HepG2 (cell line): ENCODE data around the gene TECPR1. TPM values are rescaled to one million over a fixed set of nuclear protein-coding genes. Genes with fewer than 3 reads are reported as not detected.

Experiments
- ARNT2 ChIP-seq: sonication (generic); formaldehyde crosslinking; IDR thresholded peaks from 2 replicates; pipeline ENCODE4 v1.8.0; 2022; ENCODE audit warnings: mild to moderate bottlenecking, low read depth, missing genetic modification reagents, moderate library complexity
- CCAR2 ChIP-seq: fragments of 200-400 bp; formaldehyde crosslinking; optimal IDR thresholded peaks from 2 replicates; pipeline ENCODE3; 2018; ENCODE audit warnings: low read depth, mild to moderate bottlenecking, low read length, moderate library complexity
- CHD2 ChIP-seq: IDR thresholded peaks from 2 replicates; pipeline ENCODE4 v1.6.1; 2011; ENCODE audit warnings: low read depth, low read length, improper control_type of control experiment
- DMTF1 ChIP-seq: sonication (generic); formaldehyde crosslinking; IDR thresholded peaks from 2 replicates; pipeline ENCODE4 v1.4.0; 2020; ENCODE audit warnings: mild to moderate bottlenecking, missing genetic modification reagents
- FOXO1 ChIP-seq: sonication (generic); formaldehyde crosslinking; IDR thresholded peaks from 2 replicates; pipeline ENCODE4 v1.4.0; 2020; ENCODE audit warnings: missing genetic modification reagents
- HBP1 ChIP-seq: IDR thresholded peaks from 2 replicates; pipeline ENCODE4 v1.6.1; 2016; ENCODE audit warnings: low read depth, control low read depth
- MIER3 ChIP-seq: IDR thresholded peaks from 2 replicates; pipeline ENCODE4 v1.6.1; 2016; ENCODE audit warnings: missing compliant biosample characterization, borderline replicate concordance
- MTF2 ChIP-seq: sonication (generic); formaldehyde crosslinking; IDR thresholded peaks from 2 replicates; pipeline ENCODE4 v1.5.0; 2020; ENCODE audit warnings: missing genetic modification reagents, borderline replicate concordance
- NONO ChIP-seq, 2 experiments: fragments of 450-650 bp in 1 of 2; sonication (generic) in 1 of 2; formaldehyde crosslinking in 1 of 2; IDR thresholded peaks in 1 of 2; conservative IDR thresholded peaks in 1 of 2; 2 replicates each; pipeline versions ENCODE4 v1.6.1 to v1.8.0; 2017 to 2022; ENCODE audit warnings: mild to moderate bottlenecking in 1 of 2, missing genetic modification reagents in 1 of 2, moderate library complexity in 1 of 2
- POLR2AphosphoS5 ChIP-seq: IDR thresholded peaks from 2 replicates; pipeline ENCODE4 v1.6.1; 2012; ENCODE audit warnings: low read depth, low read length
- SOX6 ChIP-seq, 2 experiments: fragments of 450-650 bp in 1 of 2; sonication (generic) in 1 of 2; formaldehyde crosslinking in 1 of 2; IDR thresholded peaks; 2 replicates each; pipeline versions ENCODE4 v1.4.0 to v1.6.1; 2017 to 2020; ENCODE audit warnings: antibody characterized with exemption in 1 of 2, mild to moderate bottlenecking in 1 of 2, missing genetic modification reagents in 1 of 2
- SP4 ChIP-seq: sonication (generic); formaldehyde crosslinking; IDR thresholded peaks from 2 replicates; pipeline ENCODE4 v1.8.1; 2023; ENCODE audit warnings: mild to moderate bottlenecking, missing genetic modification reagents
- ZNF138 ChIP-seq: sonication (generic); formaldehyde crosslinking; IDR thresholded peaks from 2 replicates; pipeline ENCODE4 v1.5.0; 2020; ENCODE audit warnings: mild to moderate bottlenecking, low read depth, missing genetic modification reagents
- ZNF224 ChIP-seq: sonication (generic); formaldehyde crosslinking; IDR thresholded peaks from 2 replicates; pipeline ENCODE4 v1.5.0; 2020; ENCODE audit warnings: mild to moderate bottlenecking, missing genetic modification reagents
- ZNF280D ChIP-seq: sonication (generic); formaldehyde crosslinking; IDR thresholded peaks from 2 replicates; pipeline ENCODE4 v1.5.1; 2020; ENCODE audit warnings: mild to moderate bottlenecking, missing genetic modification reagents
- ZNF326 ChIP-seq: sonication (generic); formaldehyde crosslinking; IDR thresholded peaks from 2 replicates; pipeline ENCODE4 v1.4.0; 2020; ENCODE audit warnings: missing genetic modification reagents, borderline replicate concordance
- ZNF430 ChIP-seq: sonication (generic); formaldehyde crosslinking; IDR thresholded peaks from 2 replicates; pipeline ENCODE4 v1.9.0; 2021; ENCODE audit warnings: mild to moderate bottlenecking, missing genetic modification reagents
- ZNF451 ChIP-seq: sonication (generic); formaldehyde crosslinking; IDR thresholded peaks from 2 replicates; pipeline ENCODE4 v1.5.0; 2020; ENCODE audit warnings: mild to moderate bottlenecking, missing genetic modification reagents
- ZNF703 ChIP-seq: sonication (generic); formaldehyde crosslinking; IDR thresholded peaks from 2 replicates; pipeline ENCODE4 v1.5.1; 2020; ENCODE audit warnings: missing genetic modification reagents, mild to moderate bottlenecking, moderate library complexity, borderline replicate concordance
- ZNF768 ChIP-seq: sonication (generic); formaldehyde crosslinking; IDR thresholded peaks from 2 replicates; pipeline ENCODE4 v1.4.0; 2020; ENCODE audit warnings: missing genetic modification reagents
- ZSCAN20 ChIP-seq: sonication (generic); formaldehyde crosslinking; IDR thresholded peaks from 2 replicates; pipeline ENCODE4 v1.4.0; 2020; ENCODE audit warnings: missing genetic modification reagents, mild to moderate bottlenecking, borderline replicate concordance
- ZSCAN9 ChIP-seq: IDR thresholded peaks from 2 replicates; pipeline ENCODE4 v1.6.1; 2016; ENCODE audit warnings: borderline replicate concordance
- polyA plus RNA-seq, 8 experiments: library from polyadenylated mRNA; depleted of rRNA in 3 of 8; stranded (reverse) in 7 of 8; unstranded in 1 of 8; fragments of >200 nt; fragmentation: Illumina TruSeq in 4 of 8; extraction: Trizol in 4 of 8; gene quantifications; 2 replicates each; pipeline versions ENCODE4 v1.2.1 to v1.2.3, GENCODE V29; 2011 to 2016; ENCODE audit warnings: low read depth in 4 of 8, missing spikeins in 1 of 8, mixed read lengths in 1 of 8; ENCODE audit not compliant: insufficient read depth in 1 of 8
- total RNA-seq, 5 experiments: library from RNA; depleted of rRNA; stranded (reverse); fragments of >200 nt; fragmentation: Illumina TruSeq; extraction: Trizol; gene quantifications; 2 replicates each; pipeline ENCODE4 v1.2.3, GENCODE V29; 2016; ENCODE audit warnings: low read depth in 1 of 5

Gene TECPR1
- total and polyA plus RNA-seq, 2 of the 13 experiments (the other 11 are each of a cell fraction or from before 2014, with no cell fraction given) = 2.3 to 6.3 TPM

- TF ChIP-seq DMTF1 = no peak
- TF ChIP-seq SP4 = peak; percentile 35; the same call in 1 of the 2 replicates
- no peak for TF ChIP-seq ZNF326 (CRISPR knock-in tag)
- TF ChIP-seq ZNF224 = no peak
- 0 out of 2 replicates have a peak, but pooled peaks have one; percentile 61 for TF ChIP-seq ARNT2 (CRISPR knock-in tag)
- no peak for TF ChIP-seq HBP1 (CRISPR knock-in tag)
- no peak; the same call in none of the 2 replicates for TF ChIP-seq ZSCAN20 (CRISPR knock-in tag)
- TF ChIP-seq MTF2 (CRISPR knock-in tag) = no peak
- no peak for TF ChIP-seq ZNF451 (CRISPR knock-in tag)
- TF ChIP-seq MIER3 = peak; percentile 46; the same call in 1 of the 2 replicates
- no peak for TF ChIP-seq ZSCAN9
- TF ChIP-seq ZNF280D (CRISPR knock-in tag) = peak; percentile 81; the same call in 1 of the 2 replicates
- no peak for TF ChIP-seq ZNF138 (CRISPR knock-in tag)
- peak; percentile 64; the same call in 1 of the 2 replicates for TF ChIP-seq ZNF768 (CRISPR knock-in tag)
- no peak for TF ChIP-seq ZNF703 (CRISPR knock-in tag)
- TF ChIP-seq NONO (IDR thresholded peaks at IDR 0.05) = no peak
- peak; percentile 91 for TF ChIP-seq NONO (CRISPR knock-in tag; conservative IDR thresholded peaks at IDR 0.05)
- TF ChIP-seq FOXO1 = no peak
- TF ChIP-seq POLR2AphosphoS5 = no peak; the same call in 1 of the 2 replicates
- TF ChIP-seq ZNF430 = 0 out of 2 replicates have a peak, but pooled peaks have one; percentile 21
- TF ChIP-seq SOX6 (IDR thresholded peaks at IDR 0.05) = no peak
- TF ChIP-seq SOX6 (CRISPR knock-in tag; IDR thresholded peaks at IDR 0.05) = peak; percentile 79
- no peak for TF ChIP-seq CCAR2
- 0 out of 2 replicates have a peak, but pooled peaks have one; percentile 23 for TF ChIP-seq CHD2
Measured at GRCh38 chr7:98211676-98212531, 40.1 kb downstream of the TECPR1 start (continued).
